Suppressor macrophage (primary cell): ENCODE data around the gene EHD3.

Experiments used
- DNase-seq, 4 experiments: peaks; one replicate each; pipeline ENCODE4 v3.0.0-alpha.2; 2020 to 2022

Gene EHD3

DNA sequence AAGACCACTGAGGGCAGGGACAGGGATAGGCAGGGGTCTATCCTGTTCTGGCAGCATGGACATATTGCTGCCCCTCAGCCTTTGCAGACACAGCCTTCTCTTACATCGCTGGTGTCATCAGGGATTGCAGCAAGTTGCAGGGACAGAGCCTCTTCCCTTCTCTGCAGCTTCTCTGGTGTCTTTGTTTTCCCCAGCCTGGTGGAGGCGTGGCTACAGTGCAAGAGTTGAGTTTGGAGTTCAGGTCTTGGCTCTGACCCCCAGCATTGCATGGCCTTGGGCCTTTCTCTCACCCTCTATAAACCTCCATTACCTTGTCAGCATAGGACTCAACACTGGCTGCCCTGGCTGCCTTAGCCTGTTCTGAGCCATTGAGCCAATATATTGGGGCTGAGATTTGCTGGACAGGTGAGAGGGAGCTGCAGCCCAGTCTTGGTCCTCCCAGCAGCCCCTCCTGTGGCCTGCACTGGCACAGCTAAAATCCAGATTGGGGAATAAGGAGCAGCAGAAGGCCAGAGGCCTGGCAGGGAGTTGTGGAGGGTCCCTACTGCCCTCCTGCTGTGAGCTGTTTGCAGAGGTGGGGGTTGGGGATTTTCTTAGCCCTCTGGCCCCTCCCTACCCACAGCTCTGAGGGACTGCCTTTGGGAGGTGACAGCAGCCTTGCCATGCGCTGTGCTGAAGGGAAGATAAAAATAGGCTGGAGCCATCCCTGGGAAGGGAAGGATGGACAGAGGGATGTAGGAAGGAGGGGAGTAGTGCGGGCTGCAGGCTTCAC, 22.8 kb downstream of the EHD3 start:
- no peak for DNase-seq

DNA sequence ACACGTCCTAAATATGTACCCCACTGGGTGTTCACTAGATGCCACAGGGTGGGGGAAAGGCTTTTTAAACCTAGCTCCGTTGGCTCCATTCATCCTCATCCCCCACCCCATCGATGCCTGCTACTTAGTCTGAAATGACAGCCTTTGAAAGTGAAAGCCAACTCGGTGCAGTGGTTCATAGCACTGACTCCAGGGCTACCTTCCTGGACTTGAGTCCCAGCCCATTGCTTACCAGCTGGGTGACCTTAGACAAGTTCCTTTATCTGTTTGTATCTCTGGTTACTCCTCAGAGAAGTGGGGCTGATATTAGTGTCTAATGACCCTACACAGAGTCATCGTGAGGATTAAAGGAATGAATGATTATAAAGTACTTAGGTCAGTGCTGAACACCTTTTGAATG, 24.4 kb downstream of the EHD3 start:
- no peak for DNase-seq

GRCh38 chr2:31259075-31259474, 25.1 kb downstream of the EHD3 start:
- DNase-seq, result no peak

- no peak for DNase-seq
Observed at GRCh38 chr2:31260870-31261269, 26.9 kb downstream of the EHD3 start.

GRCh38 chr2:31263636-31264190, 29.8 kb downstream of the EHD3 start:
- peak in 3 of 4 experiments; percentile 12 to 28 (median 21) for DNase-seq

GRCh38 chr2:31265234-31265633, 31.3 kb downstream of the EHD3 start:
- DNase-seq, result no peak

GRCh38 chr2:31266804-31267203, 32.9 kb downstream of the EHD3 start:
- no peak for DNase-seq

DNA sequence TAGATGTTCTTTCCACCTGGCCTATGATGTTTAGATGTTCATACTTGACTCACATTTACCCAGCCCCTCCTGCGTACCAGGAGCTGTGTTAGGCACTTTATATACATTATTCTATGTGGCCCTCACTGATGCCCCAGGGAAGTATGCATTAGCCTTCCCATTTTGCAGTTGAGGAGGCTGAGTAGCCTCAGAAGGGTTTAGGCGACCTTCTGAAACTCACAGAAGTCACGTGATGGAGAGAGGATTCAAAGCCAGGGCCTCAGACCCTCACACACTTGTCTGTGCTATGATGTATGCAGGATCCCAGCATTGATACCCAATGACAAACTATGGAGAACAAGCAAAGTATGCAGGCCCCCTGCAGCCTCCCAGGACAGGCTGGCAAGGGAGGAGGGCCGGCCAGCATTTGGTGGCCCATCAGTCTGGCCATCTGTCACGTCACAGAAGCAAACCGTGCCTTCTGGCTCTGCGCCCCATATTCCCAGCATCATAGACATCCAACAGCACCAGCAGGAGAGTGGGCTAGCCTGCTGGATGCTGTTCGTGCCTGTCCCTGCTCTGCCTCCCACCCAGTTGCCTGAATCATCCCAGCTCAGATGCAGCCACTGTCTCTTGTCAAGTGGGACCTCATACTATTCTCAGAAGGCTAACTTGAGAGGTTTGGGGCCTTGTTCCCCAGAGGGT, 33.6 kb downstream of the EHD3 start:
- DNase-seq, result no peak

GRCh38 chr2:31268344-31268743, 34.4 kb downstream of the EHD3 start:
- DNase-seq, result peak in 1 of 4 experiments; percentile 14

DNA sequence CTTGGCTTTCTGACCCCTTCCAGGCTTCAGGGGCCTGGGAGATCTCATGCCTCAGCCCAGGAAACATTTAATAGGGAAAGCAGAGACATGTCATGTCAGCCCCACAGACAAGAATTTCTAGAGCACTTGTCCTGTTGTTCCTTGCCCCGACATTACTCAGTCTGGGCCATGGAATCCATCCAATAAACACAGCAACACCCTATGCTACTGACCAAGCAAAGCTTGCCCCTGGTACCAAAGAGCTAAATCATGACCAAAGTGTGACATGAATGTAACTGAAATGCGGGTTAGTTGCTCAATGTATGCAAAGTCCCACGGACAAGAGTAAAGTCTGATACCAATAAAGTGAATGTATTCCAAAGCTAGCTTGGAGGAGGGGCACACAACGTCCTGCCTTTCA, 35.1 kb downstream of the EHD3 start:
- DNase-seq, result no peak

DNA sequence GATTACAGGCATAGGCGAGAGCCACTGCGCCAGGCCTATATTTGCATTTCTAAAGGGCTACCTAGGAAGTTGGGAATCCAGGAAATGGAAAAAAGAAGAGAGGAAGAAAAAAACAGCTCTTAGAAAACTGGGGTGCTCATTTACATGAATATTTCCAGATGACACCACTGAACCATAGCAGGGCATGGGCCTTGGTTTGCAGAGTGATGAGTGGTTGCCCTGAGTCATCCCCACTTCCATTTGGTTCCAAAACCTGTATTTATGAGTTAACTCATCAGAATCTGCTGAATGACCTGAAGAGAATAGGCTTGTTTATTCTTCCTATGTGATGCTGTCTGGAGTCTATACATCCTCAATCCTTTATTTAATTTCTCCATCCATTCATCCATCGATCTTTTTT, 36.2 kb downstream of the EHD3 start:
- no peak for DNase-seq

DNA sequence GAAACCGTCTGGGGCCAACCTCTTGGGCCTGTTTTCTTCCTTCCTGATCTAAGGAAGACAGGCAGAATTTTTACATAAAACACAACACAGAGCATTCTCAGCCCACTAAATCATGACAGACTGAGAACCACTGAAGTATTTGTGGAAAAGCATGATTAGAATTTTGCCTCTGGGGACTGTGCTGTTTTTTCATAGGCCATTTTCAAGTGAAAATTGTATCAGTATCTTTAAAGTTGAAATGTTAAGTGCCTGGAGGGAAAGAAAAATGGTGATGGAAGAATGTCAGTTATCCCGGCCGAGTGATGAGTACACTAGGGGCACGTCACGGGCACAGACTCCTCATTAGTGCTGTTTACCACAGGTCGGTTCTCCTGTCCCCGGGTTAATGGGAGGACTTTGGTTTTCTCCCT, 36.9 kb downstream of the EHD3 start:
- DNase-seq, result no peak

DNA sequence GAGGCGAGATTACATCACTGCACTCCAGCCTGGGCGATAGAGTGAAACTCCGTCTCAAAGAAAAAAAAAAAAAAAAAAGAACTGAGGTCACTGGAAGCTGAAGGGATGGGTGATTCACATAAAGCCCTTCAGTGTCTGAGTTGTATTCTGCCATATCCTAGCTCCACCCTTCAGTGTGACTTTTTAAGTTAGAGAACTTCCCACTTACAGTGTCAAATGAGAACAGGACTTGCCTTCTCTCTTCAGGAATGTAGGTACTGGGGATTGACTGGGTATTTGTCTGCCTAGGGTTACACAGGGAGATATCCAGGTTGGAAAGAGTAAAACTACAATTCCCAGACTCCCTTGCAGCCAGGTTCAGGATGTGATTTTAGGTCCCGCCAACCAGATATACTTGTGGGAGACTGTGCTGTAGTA, 37.9 kb downstream of the EHD3 start:
- peak in 2 of 4 experiments; percentile 19 to 50 for DNase-seq

GRCh38 chr2:31274401-31275075, 40.6 kb downstream of the EHD3 start:
- DNase-seq, result no peak

DNA sequence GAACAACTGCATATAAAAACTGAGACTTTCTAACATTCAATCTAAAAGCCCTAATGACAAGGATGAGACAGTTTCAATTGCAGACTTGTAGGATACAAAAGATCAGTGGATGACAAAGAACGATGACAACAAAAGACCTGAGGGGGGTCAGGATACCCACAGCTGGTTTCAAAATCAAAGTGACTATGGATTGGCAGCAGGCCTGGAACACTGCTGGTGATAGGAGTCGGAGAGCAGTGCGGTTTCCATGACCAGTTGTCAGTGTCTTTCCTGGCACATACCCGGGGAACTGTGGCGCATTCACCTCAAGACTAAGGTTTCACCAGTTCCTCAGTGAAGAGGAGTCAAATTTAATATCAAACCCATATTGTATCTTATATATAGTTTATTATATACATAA, 42.0 kb downstream of the EHD3 start:
- no peak for DNase-seq

GRCh38 chr2:31277621-31278020, 43.7 kb downstream of the EHD3 start:
- DNase-seq, result no peak

DNA sequence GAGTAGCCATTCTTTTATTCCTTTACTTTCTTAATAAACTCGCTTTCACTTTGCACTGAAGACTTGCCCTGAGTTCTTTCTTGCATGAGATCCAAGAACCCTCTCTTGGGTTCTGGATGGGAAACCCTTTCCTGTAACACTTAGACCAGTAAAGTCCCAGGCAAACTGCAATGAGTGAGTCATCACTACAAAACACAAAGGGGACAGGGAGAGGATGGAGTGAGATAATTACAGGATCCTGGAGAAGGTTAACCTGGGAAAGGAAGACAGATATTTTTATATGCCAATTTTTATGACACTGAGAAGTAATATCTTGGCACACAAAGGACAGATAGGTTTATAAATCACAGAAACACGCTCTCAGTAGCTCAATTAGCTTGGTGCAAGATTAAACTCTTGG, 48.7 kb downstream of the EHD3 start:
- no peak for DNase-seq

GRCh38 chr2:31283193-31283919, 49.4 kb downstream of the EHD3 start:
- DNase-seq, result peak in 2 of 4 experiments; percentile 12 to 26

- DNase-seq, result no peak
Observed at GRCh38 chr2:31284107-31284506, 50.2 kb downstream of the EHD3 start.

DNA sequence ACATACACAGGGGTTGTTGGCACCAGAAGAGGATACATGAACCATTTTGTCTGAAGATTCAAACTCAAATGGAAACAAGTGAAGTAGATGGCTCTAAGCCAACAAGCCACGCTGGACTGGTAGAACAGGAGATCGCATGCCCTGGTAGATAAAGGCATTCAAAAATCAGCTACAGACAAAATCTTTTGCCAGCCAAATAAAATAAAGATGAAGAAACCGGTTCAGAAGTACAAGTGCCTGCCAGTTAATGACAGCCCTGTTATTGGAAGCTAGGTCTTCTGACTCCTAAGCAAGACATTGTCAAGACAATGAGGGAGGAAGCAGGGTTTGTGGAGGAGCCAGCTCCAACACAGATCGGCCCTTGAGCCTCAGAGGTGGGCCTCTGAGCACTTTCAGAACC, 52.3 kb downstream of the EHD3 start:
- no peak for DNase-seq

GRCh38 chr2:31286961-31287550, 53.1 kb downstream of the EHD3 start:
- no peak for DNase-seq

- no peak for DNase-seq
Observed at GRCh38 chr2:31287654-31288053, 53.7 kb downstream of the EHD3 start.
